K562 (cell line): Measurements from ENCODE around the gene KRT85.

ENCODE experiments used
- CTCF ChIP-seq, 3 experiments: IDR thresholded peaks in 2 of 3; conservative IDR thresholded peaks in 1 of 3; 2 replicates each; pipeline ENCODE4 v1.5.1; 2011 to 2012; ENCODE audit warnings: low read length in 3 of 3, mild to moderate bottlenecking in 3 of 3, control low read depth in 2 of 3, improper control_type of control experiment in 1 of 3, inconsistent platforms in 1 of 3, low read depth in 1 of 3, mixed read lengths in 1 of 3, moderate library complexity in 1 of 3; ENCODE audit not compliant: insufficient read depth in 2 of 3
- ELF1 ChIP-seq: fragments of 200-800 bp; sonication (Bioruptor generic); IDR thresholded peaks from 2 replicates; pipeline ENCODE4 v1.6.1; 2016; ENCODE audit warnings: missing genetic modification characterization, missing compliant biosample characterization
- FOXP1 ChIP-seq: sonication (generic); formaldehyde crosslinking; IDR thresholded peaks from 2 replicates; pipeline ENCODE4 v1.8.0; 2022; ENCODE audit warnings: mild to moderate bottlenecking, missing genetic modification reagents
- PBX2 ChIP-seq, 2 experiments: IDR thresholded peaks in 1 of 2; conservative IDR thresholded peaks in 1 of 2; 2 replicates each; pipeline ENCODE4 v1.6.1; 2016; ENCODE audit warnings: low read depth in 2 of 2, mild to moderate bottlenecking in 1 of 2, missing compliant biosample characterization in 1 of 2, missing genetic modification characterization in 1 of 2, moderate library complexity in 1 of 2
- RAD51 ChIP-seq: fragments of 450-650 bp; IDR thresholded peaks from 2 replicates; pipeline ENCODE4 v1.7.1; 2016; ENCODE audit warnings: low read depth, mild to moderate bottlenecking, borderline replicate concordance
- U2AF1 ChIP-seq: fragments of 200-400 bp; formaldehyde crosslinking; optimal IDR thresholded peaks from 2 replicates; pipeline ENCODE3; 2017; ENCODE audit warnings: mild to moderate bottlenecking, low read depth, low read length, moderate library complexity
- ZNF24 ChIP-seq: fragments of 450-650 bp; IDR thresholded peaks from 2 replicates; pipeline ENCODE4 v1.6.1; 2016
- TF ChIP-seq, protein P1 (sequence below): fragments of 250-450 bp; sonication (Bioruptor Pico); IDR thresholded peaks from 2 replicates; pipeline ENCODE4 v1.8.0; 2021; ENCODE audit warnings: borderline replicate concordance, mild to moderate bottlenecking, moderate library complexity; ENCODE audit not compliant: poor library complexity, severe bottlenecking

- TF ChIP-seq CTCF (IDR thresholded peaks at IDR 0.05 in 2 of 3, conservative IDR thresholded peaks at IDR 0.05 in 1 of 3; ENCODE audit: insufficient read depth in 2 of 3, low read depth in 1 of 3, low read length in 3 of 3), result no peak
- no peak for TF ChIP-seq FOXP1 (CRISPR knock-in tag)
- no peak for TF ChIP-seq RAD51
- no peak for TF ChIP-seq U2AF1
- TF ChIP-seq, protein P1, sequence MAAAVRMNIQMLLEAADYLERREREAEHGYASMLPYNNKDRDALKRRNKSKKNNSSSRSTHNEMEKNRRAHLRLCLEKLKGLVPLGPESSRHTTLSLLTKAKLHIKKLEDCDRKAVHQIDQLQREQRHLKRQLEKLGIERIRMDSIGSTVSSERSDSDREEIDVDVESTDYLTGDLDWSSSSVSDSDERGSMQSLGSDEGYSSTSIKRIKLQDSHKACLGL (CRISPR knock-in tag), result no peak
- no peak for TF ChIP-seq ELF1 (tag)
- TF ChIP-seq PBX2 (CRISPR knock-in tag; IDR thresholded peaks at IDR 0.05; ENCODE audit: low read depth), result no peak
- TF ChIP-seq PBX2 (tag; conservative IDR thresholded peaks at IDR 0.05; ENCODE audit: low read depth), result no peak
- TF ChIP-seq ZNF24, result no peak
Observed at GRCh38 chr12:52369211-52369610, 1.9 kb upstream of the KRT85 start.
